ENCODE data around the gene C11orf98.
"Not testable (repeated sequence)": the region's sequence is repeated elsewhere in the genome, so short reads cannot be mapped to it uniquely, and the experiment has no call there.

GRCh38 chr11:62675415-62675814 is 10.4 kb upstream of the C11orf98 start:
- not testable (repeated sequence) for TF ChIP-seq CTCF (conservative IDR thresholded peaks at IDR 0.05; ENCODE audit: low read length); EZH2phosphoT487 (IDR thresholded peaks at IDR 0.05; ENCODE audit: borderline replicate concordance, low read depth, low read length)

Measured in OCI-LY7 (cell line).